ENCODE measurements around the gene INMT.

DNA sequence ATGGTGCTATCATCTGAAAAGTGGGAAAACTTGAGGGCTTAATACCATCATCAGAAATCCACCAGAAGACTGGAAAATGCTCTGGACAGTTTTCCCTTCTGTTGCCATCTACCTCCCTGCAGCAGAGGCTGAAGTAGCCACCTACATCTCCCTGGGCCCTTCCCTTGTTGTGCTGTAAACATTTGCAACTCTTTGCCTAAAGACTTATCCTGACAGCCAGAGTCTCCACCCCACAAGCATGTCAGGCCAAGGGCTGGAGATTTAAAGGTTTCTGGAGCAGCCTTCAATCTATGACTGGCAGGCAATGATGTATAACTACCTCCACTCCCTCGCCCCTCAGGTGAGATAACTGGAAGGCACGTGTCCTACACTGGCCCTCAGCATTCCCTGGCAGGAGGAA lies 29.7 kb upstream of the INMT start:
- TF ChIP-seq, protein P1, sequence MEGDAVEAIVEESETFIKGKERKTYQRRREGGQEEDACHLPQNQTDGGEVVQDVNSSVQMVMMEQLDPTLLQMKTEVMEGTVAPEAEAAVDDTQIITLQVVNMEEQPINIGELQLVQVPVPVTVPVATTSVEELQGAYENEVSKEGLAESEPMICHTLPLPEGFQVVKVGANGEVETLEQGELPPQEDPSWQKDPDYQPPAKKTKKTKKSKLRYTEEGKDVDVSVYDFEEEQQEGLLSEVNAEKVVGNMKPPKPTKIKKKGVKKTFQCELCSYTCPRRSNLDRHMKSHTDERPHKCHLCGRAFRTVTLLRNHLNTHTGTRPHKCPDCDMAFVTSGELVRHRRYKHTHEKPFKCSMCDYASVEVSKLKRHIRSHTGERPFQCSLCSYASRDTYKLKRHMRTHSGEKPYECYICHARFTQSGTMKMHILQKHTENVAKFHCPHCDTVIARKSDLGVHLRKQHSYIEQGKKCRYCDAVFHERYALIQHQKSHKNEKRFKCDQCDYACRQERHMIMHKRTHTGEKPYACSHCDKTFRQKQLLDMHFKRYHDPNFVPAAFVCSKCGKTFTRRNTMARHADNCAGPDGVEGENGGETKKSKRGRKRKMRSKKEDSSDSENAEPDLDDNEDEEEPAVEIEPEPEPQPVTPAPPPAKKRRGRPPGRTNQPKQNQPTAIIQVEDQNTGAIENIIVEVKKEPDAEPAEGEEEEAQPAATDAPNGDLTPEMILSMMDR (IDR thresholded peaks at IDR 0.05; ENCODE audit: low read depth, low read length): no peak
- TF ChIP-seq EZH2phosphoT487 (IDR thresholded peaks at IDR 0.05; ENCODE audit: low read depth): no peak

All from OCI-LY3 (cell line).